PC-9 (cell line): ENCODE results near the gene CD86.

Source experiments
- CTCF ChIP-seq: fragments of 200-600 bp; sonication (generic); conservative IDR thresholded peaks from 2 replicates; pipeline ENCODE4 v1.6.1; 2017; ENCODE audit warnings: mixed run types, antibody characterized with exemption, mild to moderate bottlenecking, moderate library complexity
- EZH2 ChIP-seq: fragments of 200-600 bp; sonication (generic); IDR thresholded peaks from 2 replicates; pipeline ENCODE4 v1.8.0; 2017; ENCODE audit warnings: antibody characterized with exemption, low read depth

- TF ChIP-seq CTCF (no peak), EZH2 (no peak)
Measured at GRCh38 chr3:122023335-122023910, 31.7 kb upstream of the CD86 start.
